ENCODE results near the gene ARHGEF4.

The ARHGEF4 gene

DNA sequence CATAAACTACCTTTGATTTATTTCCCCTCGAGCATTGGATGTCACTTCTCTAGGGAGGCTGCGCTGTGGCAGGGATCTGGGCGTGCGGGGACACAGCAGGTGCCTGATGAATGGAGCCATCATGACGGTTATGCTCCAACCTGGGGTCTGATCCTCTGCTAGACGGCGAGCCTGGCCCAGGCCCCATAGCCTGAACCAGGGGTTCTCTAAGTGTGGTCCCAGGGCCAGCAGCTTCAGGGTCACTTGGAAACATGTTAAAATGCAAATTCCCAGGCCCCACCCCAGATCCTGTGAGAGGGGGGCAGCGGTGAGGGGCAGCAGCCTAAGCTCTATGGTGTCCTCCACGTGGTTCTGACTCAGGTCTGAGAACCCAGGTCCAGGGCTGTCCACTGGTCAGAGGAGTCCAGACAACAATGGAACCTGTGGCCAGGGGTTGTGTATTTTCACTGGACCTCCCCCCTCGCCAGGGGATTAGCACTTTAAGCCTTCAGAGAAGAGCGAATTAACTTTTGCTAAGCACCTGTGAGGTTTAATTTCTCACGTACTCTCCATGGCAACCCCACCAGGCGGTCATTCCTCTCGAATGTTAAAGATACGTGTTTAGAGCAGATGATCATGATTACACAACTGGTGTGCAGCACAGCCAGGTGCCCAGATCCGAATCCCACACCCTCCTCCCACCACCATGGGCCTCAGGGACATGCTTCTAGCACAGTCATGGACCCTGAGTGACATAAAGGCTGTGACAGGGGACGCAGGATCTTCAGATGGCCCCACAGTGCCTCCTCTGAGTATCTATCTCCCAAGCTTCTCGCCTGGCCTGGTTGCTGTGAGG lies 1.6 kb upstream of the ARHGEF4 start:
- no peak for DNase-seq

DNA sequence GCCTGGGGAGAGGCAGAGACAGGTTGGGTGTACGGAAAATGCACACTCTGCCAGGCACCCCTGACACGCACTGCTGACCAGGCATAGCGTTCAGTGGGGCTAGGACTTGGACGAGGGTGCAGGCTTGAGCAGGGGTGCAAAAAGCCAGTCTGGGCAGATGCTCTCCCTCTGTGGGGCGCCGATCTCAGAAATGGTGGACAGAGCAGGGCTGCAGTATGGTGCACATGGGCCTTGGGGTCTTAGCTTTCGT lies 1.0 kb upstream of the ARHGEF4 start:
- no peak for DNase-seq

DNA sequence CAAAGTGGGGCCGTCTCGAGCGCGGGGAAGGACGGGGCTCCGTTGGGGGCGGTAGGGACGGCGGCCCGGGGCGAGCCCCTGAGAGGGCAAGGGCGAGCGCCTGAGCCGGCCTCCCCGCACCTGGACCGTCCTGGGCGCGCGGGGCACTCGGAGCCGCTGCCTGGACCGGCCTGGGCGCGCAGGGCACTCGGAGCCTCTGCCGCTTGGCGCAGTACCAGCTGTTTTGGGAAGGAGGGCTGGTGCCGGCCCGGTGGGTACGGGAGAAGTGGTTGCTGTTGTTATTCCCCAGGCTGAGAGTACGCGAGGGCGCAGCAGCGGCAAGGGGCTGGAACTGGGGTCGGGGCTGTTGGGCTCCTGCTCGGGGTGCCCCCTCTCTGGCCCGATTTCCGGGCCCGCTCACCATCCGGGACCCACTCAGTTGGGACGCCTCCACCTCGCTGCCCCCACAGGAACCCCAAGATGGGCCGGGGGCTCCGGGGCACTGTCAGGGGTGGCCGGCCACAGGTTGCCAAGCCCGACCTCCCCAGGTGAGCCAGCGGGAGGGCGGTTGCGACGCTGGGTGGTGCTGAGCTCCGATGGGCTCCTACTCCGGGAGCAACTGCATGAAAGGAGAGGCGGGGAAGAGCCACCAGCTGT lies 579 bp downstream of the ARHGEF4 start:
- DNase-seq, result no peak

- no peak for DNase-seq
Measured at GRCh38 chr2:130837811-130838565, 1.3 kb downstream of the ARHGEF4 start.

DNA sequence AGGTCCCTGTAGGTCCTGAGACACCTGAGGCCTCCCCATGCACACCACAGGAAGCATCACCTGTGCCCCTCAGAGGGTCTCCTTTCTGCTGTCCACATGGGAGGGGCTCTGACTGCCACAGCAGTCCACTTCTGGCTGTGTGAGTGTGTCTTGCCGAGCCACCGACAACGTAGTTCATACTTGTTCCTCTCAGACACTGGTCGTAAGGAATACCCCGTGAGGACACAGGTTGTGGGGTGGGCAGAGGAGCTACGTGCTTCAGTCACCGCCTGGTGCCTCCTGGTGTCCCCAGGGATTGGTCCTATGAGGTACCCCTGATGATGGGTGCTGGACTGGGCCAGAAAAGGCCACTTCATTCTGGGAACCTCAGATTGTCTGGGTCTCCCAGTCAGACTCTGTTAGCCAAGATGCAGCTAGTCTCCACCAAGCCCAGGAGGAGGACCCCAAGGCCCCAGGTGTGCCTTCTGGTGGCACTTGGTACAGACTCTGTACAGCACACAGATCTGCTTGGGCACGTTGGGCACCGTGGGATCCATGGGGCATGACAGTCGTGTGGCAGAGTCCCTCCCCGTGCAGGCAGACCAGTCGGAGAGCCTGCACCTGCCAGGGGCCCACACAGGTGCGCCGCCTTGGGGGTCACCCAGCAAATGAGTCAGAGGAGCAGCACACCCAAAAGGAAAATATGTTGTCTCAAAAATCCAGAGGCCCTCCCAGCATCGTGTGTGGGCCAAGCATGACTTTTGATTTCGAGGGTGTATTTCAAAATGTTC lies 2.5 kb downstream of the ARHGEF4 start:
- no peak for DNase-seq

- DNase-seq, result no peak
Measured at GRCh38 chr2:130840506-130840905, 3.8 kb downstream of the ARHGEF4 start.

DNA sequence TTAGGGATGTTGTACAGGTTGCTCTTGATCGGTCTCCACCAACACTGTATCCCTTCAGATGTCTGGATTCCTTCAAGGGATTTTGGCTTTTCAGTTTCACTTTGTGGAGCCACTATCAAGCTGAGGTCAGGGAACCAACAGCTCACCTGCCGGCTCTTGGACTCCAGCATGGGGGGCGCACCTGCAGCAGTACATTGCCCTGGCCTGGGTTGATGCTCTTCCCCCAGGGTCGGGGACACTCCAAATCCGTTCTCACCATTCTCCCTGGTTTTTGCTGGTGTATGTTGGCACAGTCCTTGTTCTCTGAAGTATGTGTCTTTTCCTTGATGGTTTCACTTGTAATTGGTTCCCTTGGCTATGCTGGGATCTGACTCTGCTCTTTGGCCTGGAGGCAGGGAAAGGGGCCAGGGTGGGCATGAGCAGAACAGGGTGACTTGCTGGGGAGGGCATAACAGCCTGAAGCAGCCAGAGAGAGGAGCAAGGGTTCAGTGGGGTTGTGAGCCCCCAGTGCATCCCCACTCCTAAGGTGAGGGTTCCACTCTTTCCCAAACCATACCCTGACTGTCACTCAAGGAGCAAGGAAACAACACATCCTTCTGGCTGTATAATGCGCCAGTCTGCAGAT lies 5.1 kb downstream of the ARHGEF4 start:
- no peak for DNase-seq

DNA sequence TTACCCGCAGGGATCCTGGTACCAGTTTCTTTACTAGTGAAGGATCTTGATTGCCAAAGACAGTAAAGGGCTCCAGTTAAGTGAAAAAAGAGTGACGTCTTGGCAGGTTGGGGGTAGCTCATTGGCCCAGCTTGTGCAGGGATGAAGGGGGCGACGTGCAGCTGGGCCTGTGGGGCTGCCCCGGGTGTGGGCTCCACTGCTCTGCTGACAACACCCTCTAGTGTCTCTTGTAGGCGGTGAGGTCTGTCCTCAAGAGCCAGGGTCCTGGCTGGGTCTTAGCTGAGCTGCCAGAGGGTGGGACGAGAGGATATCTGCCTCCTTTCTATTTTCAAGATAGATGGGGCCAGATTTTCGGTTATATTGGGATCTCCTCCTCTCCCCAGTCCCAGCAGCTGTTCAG lies 6.1 kb downstream of the ARHGEF4 start:
- DNase-seq, result no peak

DNA sequence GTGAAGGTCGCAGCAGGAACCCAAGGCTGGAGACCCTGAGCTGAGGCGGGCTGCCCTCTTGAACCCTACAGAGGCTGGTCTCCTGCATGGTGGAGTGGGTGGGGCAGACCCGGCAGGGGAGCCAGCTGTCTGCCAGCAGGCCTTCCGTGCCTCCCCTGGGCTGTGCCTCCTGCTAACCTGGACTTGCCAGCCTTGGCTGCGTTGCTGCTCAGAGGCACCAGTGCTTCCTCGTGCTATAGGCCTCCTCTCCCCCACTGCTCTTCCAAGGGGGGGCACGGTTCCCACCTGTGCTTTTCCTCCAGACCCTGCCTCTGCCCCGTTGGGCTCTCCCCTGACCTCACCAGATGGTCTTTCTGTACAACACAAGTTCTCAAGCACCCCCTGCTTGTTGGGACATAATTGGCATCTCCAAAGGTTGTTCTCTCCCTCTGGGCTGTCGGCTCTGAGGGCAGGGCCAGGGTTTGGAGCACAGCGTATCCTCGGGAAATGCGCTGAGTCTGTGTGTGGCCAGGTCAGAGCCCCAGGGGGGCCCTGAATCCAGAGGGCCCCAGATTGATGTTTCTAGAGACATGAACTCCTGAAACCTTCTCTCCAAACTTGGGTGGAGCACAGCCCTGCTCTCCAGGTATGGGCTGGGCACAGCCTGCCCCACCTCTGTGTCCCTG lies 6.7 kb downstream of the ARHGEF4 start:
- DNase-seq, result no peak

- no peak for DNase-seq
Measured at GRCh38 chr2:130844161-130844560, 7.4 kb downstream of the ARHGEF4 start.

DNA sequence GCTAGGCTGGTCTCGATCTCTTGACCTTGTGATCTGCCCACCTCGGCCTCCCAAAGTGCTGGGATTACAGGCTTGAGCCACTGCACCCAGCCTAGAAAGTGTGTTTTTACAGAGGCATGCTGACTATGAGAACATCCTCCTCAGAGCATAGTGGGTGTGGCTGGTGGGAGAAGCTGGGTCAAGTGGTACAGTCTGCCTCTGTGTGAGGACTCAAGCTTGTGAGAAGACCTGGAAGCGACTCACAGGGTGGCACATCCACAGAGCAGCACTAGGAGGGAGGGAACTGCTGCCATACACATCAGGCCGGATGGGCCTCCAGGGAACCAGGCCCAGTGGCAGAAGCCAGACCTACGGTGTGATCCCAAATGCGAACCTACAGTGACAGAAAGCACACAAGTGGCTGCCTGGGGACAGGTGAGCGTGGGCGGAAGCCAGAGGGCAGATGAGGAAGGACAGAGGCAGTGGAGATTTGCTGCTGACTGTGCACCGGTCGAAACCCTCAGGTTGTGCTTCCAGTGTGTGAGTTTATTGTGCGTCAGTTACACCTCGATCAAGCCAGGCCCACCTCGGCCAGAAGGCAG lies 8.9 kb downstream of the ARHGEF4 start:
- no peak for DNase-seq

DNA sequence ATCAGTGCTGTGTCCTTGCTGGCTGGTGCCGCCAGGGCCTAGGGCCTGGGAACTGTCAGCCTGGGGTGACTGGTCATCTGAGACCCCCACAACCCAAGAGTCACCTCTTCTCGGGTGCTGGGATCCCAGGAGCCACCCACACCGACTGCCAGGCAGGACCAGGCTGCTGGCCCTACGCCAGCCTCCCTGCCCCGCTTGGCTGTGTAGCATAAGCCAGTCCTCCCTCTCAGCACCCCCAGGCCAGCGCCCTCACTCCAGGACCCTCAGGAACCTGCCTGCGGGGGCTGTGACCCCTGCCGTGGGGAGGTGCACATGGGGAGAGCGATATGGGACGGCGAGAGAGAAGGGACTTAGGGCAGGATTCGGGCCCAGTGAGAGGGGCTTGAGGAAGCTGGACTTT lies 9.5 kb downstream of the ARHGEF4 start:
- no peak for DNase-seq

DNA sequence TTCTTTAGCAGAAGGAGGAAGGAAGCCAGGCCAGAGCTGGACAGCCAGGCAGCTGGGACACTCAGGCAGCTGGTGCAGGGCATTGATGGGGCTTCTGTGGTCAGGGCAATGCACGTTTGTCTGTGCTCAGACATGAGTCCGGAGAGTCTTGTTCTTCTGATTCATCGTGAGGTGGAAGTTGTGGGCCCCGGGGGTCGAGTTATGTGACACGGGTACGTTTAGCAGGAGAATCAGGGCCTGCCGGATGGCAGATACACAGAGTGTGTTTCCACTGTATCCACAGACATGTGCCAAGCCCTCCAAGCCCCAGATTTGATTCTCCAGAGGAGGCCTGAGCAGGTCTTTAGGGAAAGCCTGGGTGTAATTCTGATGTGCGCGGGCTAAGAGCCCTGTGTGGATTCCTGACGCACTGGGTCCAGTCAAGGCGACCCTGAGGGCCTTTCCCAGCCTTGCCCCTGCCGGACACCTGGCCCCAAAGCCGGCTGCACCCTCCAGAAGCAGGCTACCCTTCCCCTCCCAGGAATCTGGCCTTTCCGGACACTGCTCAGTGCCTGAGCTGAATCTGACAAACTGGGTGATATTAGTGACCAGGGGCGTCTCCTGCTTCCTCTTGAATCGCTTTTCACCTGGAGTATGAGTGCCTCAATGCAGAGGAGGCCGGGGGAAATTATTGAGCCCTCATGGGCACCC lies 10.1 kb downstream of the ARHGEF4 start:
- no peak for DNase-seq

GRCh38 chr2:130847776-130848525 lies 11.2 kb downstream of the ARHGEF4 start:
- DNase-seq, result no peak

GRCh38 chr2:130848526-130849210 lies 12.0 kb downstream of the ARHGEF4 start:
- no peak for DNase-seq

- no peak for DNase-seq
Measured at GRCh38 chr2:130849896-130850787, 13.4 kb downstream of the ARHGEF4 start.

DNA sequence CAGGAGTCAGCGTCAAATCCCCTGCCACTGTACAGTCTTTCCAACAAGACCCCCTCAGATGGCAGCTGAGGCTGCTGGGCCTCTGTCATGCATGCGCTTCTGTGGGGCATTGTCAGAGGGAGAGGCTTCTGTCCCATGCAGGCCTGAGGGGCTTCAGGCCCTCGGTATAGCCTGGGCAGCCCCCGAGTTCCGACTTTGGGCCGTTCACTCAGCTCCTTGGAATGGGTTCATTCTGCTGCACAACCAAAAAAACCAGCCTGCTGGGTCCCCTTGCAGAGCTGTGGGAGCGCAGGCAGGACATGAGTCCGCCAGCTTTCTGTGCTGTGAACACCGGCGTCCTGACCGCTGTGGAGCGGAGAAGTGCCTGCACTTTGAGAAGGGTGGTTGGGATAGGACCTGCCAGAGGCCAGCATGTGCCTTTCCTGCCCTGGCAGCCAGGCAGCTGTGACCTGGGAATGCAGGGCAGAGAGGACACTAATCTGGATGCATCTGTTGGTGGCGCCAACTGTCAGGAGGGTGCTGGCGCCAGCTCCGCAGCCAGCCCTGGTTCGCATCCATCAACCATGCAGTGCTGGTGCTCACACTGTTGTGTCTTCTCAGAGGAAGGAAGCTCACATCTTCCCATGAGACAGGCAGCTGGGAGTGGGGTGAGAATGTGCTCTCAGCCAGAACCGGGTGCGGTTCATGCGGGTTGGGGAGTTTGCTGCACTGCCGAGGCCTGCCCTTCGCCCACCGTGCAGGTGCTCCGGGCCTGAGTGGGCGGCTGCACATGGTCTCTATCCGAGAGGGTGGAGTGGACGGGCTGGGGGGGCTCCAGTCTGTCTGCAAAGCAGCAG lies 14.3 kb downstream of the ARHGEF4 start:
- DNase-seq, result no peak

Measured in COR-L47 (cell line).